ENCODE data around the gene PRPF19. TPM values are rescaled to one million over a fixed set of nuclear protein-coding genes. Genes with fewer than 3 reads are reported as not detected.

Gene PRPF19
- total and polyA plus RNA-seq, 2 of the 13 experiments (the other 11 are each of a cell fraction or from before 2014, with no cell fraction given) = 27.4 to 91.1 TPM

DNA sequence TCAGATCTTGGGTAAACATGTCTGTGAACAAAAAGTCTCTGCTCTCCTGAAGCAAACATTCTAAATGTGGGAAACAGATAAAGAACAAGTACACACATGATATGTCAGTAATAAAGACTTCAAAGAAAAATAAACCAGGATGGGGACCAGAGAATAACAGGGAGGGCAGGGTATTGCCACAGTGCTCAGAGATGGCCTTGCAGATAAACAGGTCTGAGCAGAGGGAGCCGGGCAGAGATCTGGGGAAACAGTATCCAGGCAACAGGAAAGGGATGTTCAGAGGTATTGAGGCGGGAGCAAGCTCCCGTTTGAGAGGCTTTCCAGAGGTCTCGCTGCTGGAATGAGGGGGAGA is 61.5 kb downstream of the PRPF19 start (continued):
- peak; percentile 95 for TF ChIP-seq TBX2 (CRISPR knock-in tag; IDR thresholded peaks at IDR 0.05; ENCODE audit: borderline replicate concordance)
- no peak for TF ChIP-seq AGO2 (optimal IDR thresholded peaks at IDR 0.05; ENCODE audit: low read depth, low read length)
- TF ChIP-seq ZSCAN12 (CRISPR knock-in tag; IDR thresholded peaks at IDR 0.05) = no peak
- no peak for TF ChIP-seq ZFP90 (CRISPR knock-in tag; IDR thresholded peaks at IDR 0.05; ENCODE audit: borderline replicate concordance)
- no peak for TF ChIP-seq TBP (CRISPR knock-in tag; IDR thresholded peaks at IDR 0.05)
- TF ChIP-seq, protein P1, sequence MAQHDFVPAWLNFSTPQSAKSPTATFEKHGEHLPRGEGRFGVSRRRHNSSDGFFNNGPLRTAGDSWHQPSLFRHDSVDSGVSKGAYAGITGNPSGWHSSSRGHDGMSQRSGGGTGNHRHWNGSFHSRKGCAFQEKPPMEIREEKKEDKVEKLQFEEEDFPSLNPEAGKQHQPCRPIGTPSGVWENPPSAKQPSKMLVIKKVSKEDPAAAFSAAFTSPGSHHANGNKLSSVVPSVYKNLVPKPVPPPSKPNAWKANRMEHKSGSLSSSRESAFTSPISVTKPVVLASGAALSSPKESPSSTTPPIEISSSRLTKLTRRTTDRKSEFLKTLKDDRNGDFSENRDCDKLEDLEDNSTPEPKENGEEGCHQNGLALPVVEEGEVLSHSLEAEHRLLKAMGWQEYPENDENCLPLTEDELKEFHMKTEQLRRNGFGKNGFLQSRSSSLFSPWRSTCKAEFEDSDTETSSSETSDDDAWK (CRISPR knock-in tag; IDR thresholded peaks at IDR 0.05) = no peak
- TF ChIP-seq HNF4G (IDR thresholded peaks at IDR 0.05; ENCODE audit: borderline replicate concordance, low read depth, low read length) = peak; percentile 30; the same call in 1 of the 2 replicates
- TF ChIP-seq HNF4G (CRISPR knock-in tag; IDR thresholded peaks at IDR 0.05; ENCODE audit: borderline replicate concordance, low read depth) = no peak
- TF ChIP-seq, protein P2, sequence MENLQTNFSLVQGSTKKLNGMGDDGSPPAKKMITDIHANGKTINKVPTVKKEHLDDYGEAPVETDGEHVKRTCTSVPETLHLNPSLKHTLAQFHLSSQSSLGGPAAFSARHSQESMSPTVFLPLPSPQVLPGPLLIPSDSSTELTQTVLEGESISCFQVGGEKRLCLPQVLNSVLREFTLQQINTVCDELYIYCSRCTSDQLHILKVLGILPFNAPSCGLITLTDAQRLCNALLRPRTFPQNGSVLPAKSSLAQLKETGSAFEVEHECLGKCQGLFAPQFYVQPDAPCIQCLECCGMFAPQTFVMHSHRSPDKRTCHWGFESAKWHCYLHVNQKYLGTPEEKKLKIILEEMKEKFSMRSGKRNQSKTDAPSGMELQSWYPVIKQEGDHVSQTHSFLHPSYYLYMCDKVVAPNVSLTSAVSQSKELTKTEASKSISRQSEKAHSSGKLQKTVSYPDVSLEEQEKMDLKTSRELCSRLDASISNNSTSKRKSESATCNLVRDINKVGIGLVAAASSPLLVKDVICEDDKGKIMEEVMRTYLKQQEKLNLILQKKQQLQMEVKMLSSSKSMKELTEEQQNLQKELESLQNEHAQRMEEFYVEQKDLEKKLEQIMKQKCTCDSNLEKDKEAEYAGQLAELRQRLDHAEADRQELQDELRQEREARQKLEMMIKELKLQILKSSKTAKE (CRISPR knock-in tag; IDR thresholded peaks at IDR 0.05; ENCODE audit: borderline replicate concordance) = peak; percentile 85
- TF ChIP-seq, protein P3, sequence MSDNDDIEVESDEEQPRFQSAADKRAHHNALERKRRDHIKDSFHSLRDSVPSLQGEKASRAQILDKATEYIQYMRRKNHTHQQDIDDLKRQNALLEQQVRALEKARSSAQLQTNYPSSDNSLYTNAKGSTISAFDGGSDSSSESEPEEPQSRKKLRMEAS (IDR thresholded peaks at IDR 0.05) = no peak
- no peak for TF ChIP-seq NFRKB (IDR thresholded peaks at IDR 0.05)
- TF ChIP-seq ZBTB8A (CRISPR knock-in tag; IDR thresholded peaks at IDR 0.05; ENCODE audit: borderline replicate concordance, low read depth) = no peak
- no peak for TF ChIP-seq PCBP1 (IDR thresholded peaks at IDR 0.05; ENCODE audit: borderline replicate concordance, low read depth, low read length)
- no peak for TF ChIP-seq PRMT3 (CRISPR knock-in tag; IDR thresholded peaks at IDR 0.05; ENCODE audit: borderline replicate concordance, low read depth)
- TF ChIP-seq HDAC1 (CRISPR knock-in tag; IDR thresholded peaks at IDR 0.05) = peak; percentile 69
- no peak for TF ChIP-seq ZNF282 (IDR thresholded peaks at IDR 0.05; ENCODE audit: partially characterized antibody)
- TF ChIP-seq MIER2 (CRISPR knock-in tag; IDR thresholded peaks at IDR 0.05) = no peak
- no peak for TF ChIP-seq ZNF468 (CRISPR knock-in tag; IDR thresholded peaks at IDR 0.05)
- TF ChIP-seq, protein P4, sequence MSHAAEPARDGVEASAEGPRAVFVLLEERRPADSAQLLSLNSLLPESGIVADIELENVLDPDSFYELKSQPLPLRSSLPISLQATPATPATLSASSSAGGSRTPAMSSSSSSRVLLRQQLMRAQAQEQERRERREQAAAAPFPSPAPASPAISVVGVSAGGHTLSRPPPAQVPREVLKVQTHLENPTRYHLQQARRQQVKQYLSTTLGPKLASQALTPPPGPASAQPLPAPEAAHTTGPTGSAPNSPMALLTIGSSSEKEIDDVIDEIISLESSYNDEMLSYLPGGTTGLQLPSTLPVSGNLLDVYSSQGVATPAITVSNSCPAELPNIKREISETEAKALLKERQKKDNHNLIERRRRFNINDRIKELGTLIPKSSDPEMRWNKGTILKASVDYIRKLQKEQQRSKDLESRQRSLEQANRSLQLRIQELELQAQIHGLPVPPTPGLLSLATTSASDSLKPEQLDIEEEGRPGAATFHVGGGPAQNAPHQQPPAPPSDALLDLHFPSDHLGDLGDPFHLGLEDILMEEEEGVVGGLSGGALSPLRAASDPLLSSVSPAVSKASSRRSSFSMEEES (CRISPR knock-in tag; IDR thresholded peaks at IDR 0.05) = peak; percentile 68; the same call in 1 of the 2 replicates
- TF ChIP-seq, protein P5, sequence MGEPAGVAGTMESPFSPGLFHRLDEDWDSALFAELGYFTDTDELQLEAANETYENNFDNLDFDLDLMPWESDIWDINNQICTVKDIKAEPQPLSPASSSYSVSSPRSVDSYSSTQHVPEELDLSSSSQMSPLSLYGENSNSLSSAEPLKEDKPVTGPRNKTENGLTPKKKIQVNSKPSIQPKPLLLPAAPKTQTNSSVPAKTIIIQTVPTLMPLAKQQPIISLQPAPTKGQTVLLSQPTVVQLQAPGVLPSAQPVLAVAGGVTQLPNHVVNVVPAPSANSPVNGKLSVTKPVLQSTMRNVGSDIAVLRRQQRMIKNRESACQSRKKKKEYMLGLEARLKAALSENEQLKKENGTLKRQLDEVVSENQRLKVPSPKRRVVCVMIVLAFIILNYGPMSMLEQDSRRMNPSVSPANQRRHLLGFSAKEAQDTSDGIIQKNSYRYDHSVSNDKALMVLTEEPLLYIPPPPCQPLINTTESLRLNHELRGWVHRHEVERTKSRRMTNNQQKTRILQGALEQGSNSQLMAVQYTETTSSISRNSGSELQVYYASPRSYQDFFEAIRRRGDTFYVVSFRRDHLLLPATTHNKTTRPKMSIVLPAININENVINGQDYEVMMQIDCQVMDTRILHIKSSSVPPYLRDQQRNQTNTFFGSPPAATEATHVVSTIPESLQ (CRISPR knock-in tag; conservative IDR thresholded peaks at IDR 0.05) = no peak
- TF ChIP-seq, protein P6, sequence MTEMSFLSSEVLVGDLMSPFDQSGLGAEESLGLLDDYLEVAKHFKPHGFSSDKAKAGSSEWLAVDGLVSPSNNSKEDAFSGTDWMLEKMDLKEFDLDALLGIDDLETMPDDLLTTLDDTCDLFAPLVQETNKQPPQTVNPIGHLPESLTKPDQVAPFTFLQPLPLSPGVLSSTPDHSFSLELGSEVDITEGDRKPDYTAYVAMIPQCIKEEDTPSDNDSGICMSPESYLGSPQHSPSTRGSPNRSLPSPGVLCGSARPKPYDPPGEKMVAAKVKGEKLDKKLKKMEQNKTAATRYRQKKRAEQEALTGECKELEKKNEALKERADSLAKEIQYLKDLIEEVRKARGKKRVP (CRISPR knock-in tag; IDR thresholded peaks at IDR 0.05) = no peak
- no peak for TF ChIP-seq NFE2L1 (CRISPR knock-in tag; IDR thresholded peaks at IDR 0.05; ENCODE audit: borderline replicate concordance)
- no peak for TF ChIP-seq ZSCAN21 (CRISPR knock-in tag; IDR thresholded peaks at IDR 0.05; ENCODE audit: borderline replicate concordance)

All from HepG2 (cell line).